HepG2 (cell line): ENCODE data around the gene ZNF33B. TPM values are rescaled to one million over a fixed set of nuclear protein-coding genes. Genes with fewer than 3 reads are reported as not detected.

Experiments
- POLR2AphosphoS5 ChIP-seq: IDR thresholded peaks from 2 replicates; pipeline ENCODE4 v1.6.1; 2012; ENCODE audit warnings: low read depth, low read length
- PRPF4 ChIP-seq: fragments of 200-400 bp; formaldehyde crosslinking; IDR thresholded peaks from 2 replicates; pipeline ENCODE4 v1.6.1; 2016; ENCODE audit warnings: low read length, low read depth; ENCODE audit not compliant: poor library complexity, severe bottlenecking
- TFDP1 ChIP-seq: IDR thresholded peaks from 2 replicates; pipeline ENCODE4 v1.6.1; 2016; ENCODE audit warnings: missing compliant biosample characterization, missing genetic modification reagents, borderline replicate concordance
- ZBTB46 ChIP-seq: sonication (generic); formaldehyde crosslinking; IDR thresholded peaks from 2 replicates; pipeline ENCODE4 v1.4.0; 2020; ENCODE audit warnings: mild to moderate bottlenecking, missing genetic modification reagents, borderline replicate concordance
- polyA plus RNA-seq, 8 experiments: library from polyadenylated mRNA; depleted of rRNA in 3 of 8; stranded (reverse) in 7 of 8; unstranded in 1 of 8; fragments of >200 nt; fragmentation: Illumina TruSeq in 4 of 8; extraction: Trizol in 4 of 8; gene quantifications; 2 replicates each; pipeline versions ENCODE4 v1.2.1 to v1.2.3, GENCODE V29; 2011 to 2016; ENCODE audit warnings: low read depth in 4 of 8, missing spikeins in 1 of 8, mixed read lengths in 1 of 8; ENCODE audit not compliant: insufficient read depth in 1 of 8
- total RNA-seq, 5 experiments: library from RNA; depleted of rRNA; stranded (reverse); fragments of >200 nt; fragmentation: Illumina TruSeq; extraction: Trizol; gene quantifications; 2 replicates each; pipeline ENCODE4 v1.2.3, GENCODE V29; 2016; ENCODE audit warnings: low read depth in 1 of 5
- TF ChIP-seq, protein P1 (sequence below): sonication (generic); formaldehyde crosslinking; IDR thresholded peaks from 2 replicates; pipeline ENCODE4 v1.4.0; 2020; ENCODE audit warnings: missing genetic modification reagents
- TF ChIP-seq, protein P2 (sequence below): sonication (generic); formaldehyde crosslinking; IDR thresholded peaks from 2 replicates; pipeline ENCODE4 v1.5.0; 2020; ENCODE audit warnings: missing genetic modification reagents

Gene ZNF33B
- total and polyA plus RNA-seq, 2 of the 13 experiments (the other 11 are each of a cell fraction or from before 2014, with no cell fraction given), result 18.4 to 23.5 TPM

DNA sequence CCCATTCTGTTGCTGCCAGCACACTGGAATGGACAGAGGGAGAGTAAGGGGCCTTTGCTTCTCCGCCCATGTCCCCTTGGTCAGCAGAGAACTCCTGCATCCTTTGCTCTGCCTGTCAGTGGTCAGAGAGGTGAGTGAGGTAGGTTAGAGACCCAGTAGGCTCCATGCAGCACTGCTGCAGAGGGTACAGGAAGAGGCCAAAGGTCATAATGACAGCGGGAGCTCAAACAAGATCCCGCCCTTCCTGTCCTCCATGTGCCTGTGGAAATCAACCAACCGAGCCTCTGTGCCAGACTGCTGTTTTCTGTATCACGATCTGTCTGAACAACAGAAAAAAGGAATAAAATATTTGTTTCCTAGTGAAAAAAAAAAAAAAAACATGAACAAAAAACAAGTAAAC, 81.4 kb downstream of the ZNF33B start (continued):
- TF ChIP-seq, protein P1, sequence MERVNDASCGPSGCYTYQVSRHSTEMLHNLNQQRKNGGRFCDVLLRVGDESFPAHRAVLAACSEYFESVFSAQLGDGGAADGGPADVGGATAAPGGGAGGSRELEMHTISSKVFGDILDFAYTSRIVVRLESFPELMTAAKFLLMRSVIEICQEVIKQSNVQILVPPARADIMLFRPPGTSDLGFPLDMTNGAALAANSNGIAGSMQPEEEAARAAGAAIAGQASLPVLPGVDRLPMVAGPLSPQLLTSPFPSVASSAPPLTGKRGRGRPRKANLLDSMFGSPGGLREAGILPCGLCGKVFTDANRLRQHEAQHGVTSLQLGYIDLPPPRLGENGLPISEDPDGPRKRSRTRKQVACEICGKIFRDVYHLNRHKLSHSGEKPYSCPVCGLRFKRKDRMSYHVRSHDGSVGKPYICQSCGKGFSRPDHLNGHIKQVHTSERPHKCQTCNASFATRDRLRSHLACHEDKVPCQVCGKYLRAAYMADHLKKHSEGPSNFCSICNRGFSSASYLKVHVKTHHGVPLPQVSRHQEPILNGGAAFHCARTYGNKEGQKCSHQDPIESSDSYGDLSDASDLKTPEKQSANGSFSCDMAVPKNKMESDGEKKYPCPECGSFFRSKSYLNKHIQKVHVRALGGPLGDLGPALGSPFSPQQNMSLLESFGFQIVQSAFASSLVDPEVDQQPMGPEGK (CRISPR knock-in tag), result no peak
- TF ChIP-seq PRPF4, result no peak
- TF ChIP-seq ZBTB46, result no peak
- TF ChIP-seq, protein P2, sequence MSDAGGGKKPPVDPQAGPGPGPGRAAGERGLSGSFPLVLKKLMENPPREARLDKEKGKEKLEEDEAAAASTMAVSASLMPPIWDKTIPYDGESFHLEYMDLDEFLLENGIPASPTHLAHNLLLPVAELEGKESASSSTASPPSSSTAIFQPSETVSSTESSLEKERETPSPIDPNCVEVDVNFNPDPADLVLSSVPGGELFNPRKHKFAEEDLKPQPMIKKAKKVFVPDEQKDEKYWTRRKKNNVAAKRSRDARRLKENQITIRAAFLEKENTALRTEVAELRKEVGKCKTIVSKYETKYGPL (CRISPR knock-in tag), result no peak
- TF ChIP-seq TFDP1 (CRISPR knock-in tag), result peak; percentile 82; the same call in 1 of the 2 replicates
- 0 out of 2 replicates have a peak, but pooled peaks have one; percentile 21 for TF ChIP-seq POLR2AphosphoS5
